Head of caudate nucleus (tissue), 42 donors: Measurements from ENCODE around the gene ZNG1B.
"Not testable (repeated sequence)": the region's sequence is repeated elsewhere in the genome, so short reads cannot be mapped to it uniquely, and the experiment has no call there.

Experiments used
- DNase-seq, 42 donors: peaks; one replicate each; pipeline versions ENCODE4 v3.0.0 to v3.0.0-alpha.2; 2020 to 2021; ENCODE audit warnings: mixed read lengths in 7 of 42
- intact Hi-C: fragments of 100-400 bp; cut with DNase I; formaldehyde crosslinking; loops from one replicate; pipeline ENCODE4 v1.15.0; 2022

Gene ZNG1B

GRCh38 chr2:113437508-113438465, at the start of gene ZNG1B:
ZNG1B (plus strand) TSS chr2:113437691; CDS start chr2:113437869, 178 bp downstream.
- DNase-seq: peak; percentile 4 to 81 (median 58)
- intact Hi-C loops: not testable (repeated sequence)

GRCh38 chr2:113390124-113390849, 47.2 kb upstream of the ZNG1B start:
- peak in 40 of 42 donors; percentile 13 to 87 (median 68) for DNase-seq
- intact Hi-C loops: no loop called here

GRCh38 chr2:113391073-113391472, 46.4 kb upstream of the ZNG1B start:
- no peak for DNase-seq
- intact Hi-C loops: no loop called here

GRCh38 chr2:113406114-113406513, 31.4 kb upstream of the ZNG1B start:
- intact Hi-C loops: no loop called here
- DNase-seq: no peak

- no peak for DNase-seq
- intact Hi-C loops: no loop called here
Observed at GRCh38 chr2:113407446-113408099, 29.9 kb upstream of the ZNG1B start.

GRCh38 chr2:113411725-113412352, 25.7 kb upstream of the ZNG1B start:
- DNase-seq, intact Hi-C loops: not testable (repeated sequence)

- DNase-seq, intact Hi-C loops: not testable (repeated sequence)
Observed at GRCh38 chr2:113412774-113413173, 24.7 kb upstream of the ZNG1B start.

- intact Hi-C loops, DNase-seq: not testable (repeated sequence)
Observed at GRCh38 chr2:113431773-113432172, 5.7 kb upstream of the ZNG1B start.

GRCh38 chr2:113433468-113433867, 4.0 kb upstream of the ZNG1B start:
- DNase-seq, intact Hi-C loops: not testable (repeated sequence)

- DNase-seq, intact Hi-C loops: not testable (repeated sequence)
Observed at GRCh38 chr2:113465770-113466169, 28.3 kb downstream of the ZNG1B start.

- intact Hi-C loops, DNase-seq: not testable (repeated sequence)
Observed at GRCh38 chr2:113476688-113477368, 39.3 kb downstream of the ZNG1B start.

GRCh38 chr2:113496527-113496926, 59.0 kb downstream of the ZNG1B start:
- DNase-seq, intact Hi-C loops: not testable (repeated sequence)

- intact Hi-C loops, DNase-seq: not testable (repeated sequence)
Observed at GRCh38 chr2:113498365-113498764, 60.9 kb downstream of the ZNG1B start, which contains the start of gene FOXD4L1. FOXD4L1 (plus strand) TSS chr2:113498665; CDS start chr2:113499257, 592 bp downstream.

GRCh38 chr2:113499019-113499885, 61.8 kb downstream of the ZNG1B start:
- intact Hi-C loops: not testable (repeated sequence)

GRCh38 chr2:113499886-113500722, 62.6 kb downstream of the ZNG1B start:
- DNase-seq, intact Hi-C loops: not testable (repeated sequence)

More at GRCh38 chr2:113499019-113499885, 61.8 kb downstream of the ZNG1B start:
- not testable (repeated sequence) for DNase-seq

- DNase-seq: not testable (repeated sequence)
Observed at GRCh38 chr2:113500723-113501038, 63.2 kb downstream of the ZNG1B start.

More at GRCh38 chr2:113500723-113501038, 63.2 kb downstream of the ZNG1B start:
- intact Hi-C loops: not testable (repeated sequence)
